Activated gamma-delta T cell treated with Interleukin-2 at 50 U/mL for 16 hours (primary cell): ENCODE results near the gene LDLRAD3.
"Not testable (repeated sequence)": the region's sequence is repeated elsewhere in the genome, so short reads cannot be mapped to it uniquely, and the experiment has no call there.

Source experiments
- DNase-seq: peaks from one replicate; pipeline ENCODE4 v3.0.0-alpha.2; 2020

Gene LDLRAD3

GRCh38 chr11:36023922-36024321 is 80.1 kb downstream of the LDLRAD3 start:
- no peak for DNase-seq

- DNase-seq: no peak
Observed at GRCh38 chr11:36024716-36025115, 80.9 kb downstream of the LDLRAD3 start.

- no peak for DNase-seq
Observed at GRCh38 chr11:36026315-36026968, 82.6 kb downstream of the LDLRAD3 start.

GRCh38 chr11:36027731-36028130 is 83.9 kb downstream of the LDLRAD3 start:
- no peak for DNase-seq

GRCh38 chr11:36029616-36030015 is 85.8 kb downstream of the LDLRAD3 start:
- DNase-seq: no peak

- DNase-seq: no peak
Observed at GRCh38 chr11:36030731-36031281, 86.9 kb downstream of the LDLRAD3 start.

GRCh38 chr11:36033082-36033751 is 89.4 kb downstream of the LDLRAD3 start:
- DNase-seq: no peak

- DNase-seq: no peak
Observed at GRCh38 chr11:36033936-36034335, 90.1 kb downstream of the LDLRAD3 start.

GRCh38 chr11:36034551-36035331 is 90.9 kb downstream of the LDLRAD3 start:
- no peak for DNase-seq

- DNase-seq: no peak
Observed at GRCh38 chr11:36035454-36035853, 91.6 kb downstream of the LDLRAD3 start.

- DNase-seq: no peak
Observed at GRCh38 chr11:36035999-36036398, 92.1 kb downstream of the LDLRAD3 start.

GRCh38 chr11:36037031-36037430 is 93.2 kb downstream of the LDLRAD3 start:
- DNase-seq: no peak

- DNase-seq: no peak
Observed at GRCh38 chr11:36038541-36038940, 94.7 kb downstream of the LDLRAD3 start.

- DNase-seq: no peak
Observed at GRCh38 chr11:36039471-36039870, 95.6 kb downstream of the LDLRAD3 start.

GRCh38 chr11:36041988-36042611 is 98.2 kb downstream of the LDLRAD3 start:
- no peak for DNase-seq

GRCh38 chr11:36044636-36045035 is 100.8 kb downstream of the LDLRAD3 start:
- no peak for DNase-seq

- not testable (repeated sequence) for DNase-seq
Observed at GRCh38 chr11:36045945-36046344, 102.1 kb downstream of the LDLRAD3 start.

- no peak for DNase-seq
Observed at GRCh38 chr11:36046932-36047331, 103.1 kb downstream of the LDLRAD3 start.

GRCh38 chr11:36047344-36047743 is 103.5 kb downstream of the LDLRAD3 start:
- no peak for DNase-seq

- no peak for DNase-seq
Observed at GRCh38 chr11:36048496-36049247, 104.8 kb downstream of the LDLRAD3 start.

- DNase-seq: no peak
Observed at GRCh38 chr11:36051235-36052144, 107.6 kb downstream of the LDLRAD3 start.
